DOHH2 (cell line): ENCODE results near the gene OSBPL3.
A peak's percentile ranks its signal among the peaks of the same experiment; 100 is the strongest.

Experiments
- H3F3A ChIP-seq: fragments of 200-600 bp; sonication (generic), shearing (Covaris generic); 2 replicates; pipeline ENCODE4 v1.6.0; 2016; ENCODE audit warnings: antibody characterized with exemption, mild to moderate bottlenecking; ENCODE audit not compliant: control insufficient read depth, insufficient read depth
- H3K27ac ChIP-seq: fragments of 200-600 bp; sonication (generic); 2 replicates; pipeline ENCODE4 v1.5.1; 2014; ENCODE audit warnings: low read depth, mild to moderate bottlenecking, low read length, moderate library complexity
- H3K27me3 ChIP-seq: fragments of 200-600 bp; sonication (generic); 2 replicates; pipeline ENCODE4 v1.6.1; 2014; ENCODE audit warnings: mild to moderate bottlenecking, low read length, mixed read lengths; ENCODE audit not compliant: control insufficient read depth
- H3K36me3 ChIP-seq: fragments of 200-600 bp; sonication (generic); 2 replicates; pipeline ENCODE4 v1.6.1; 2014; ENCODE audit warnings: mild to moderate bottlenecking, low read length, moderate library complexity, mixed read lengths; ENCODE audit not compliant: control insufficient read depth
- H3K4me1 ChIP-seq: fragments of 200-600 bp; sonication (generic); 2 replicates; pipeline ENCODE4 v1.6.1; 2014; ENCODE audit warnings: mild to moderate bottlenecking, low read length, mixed read lengths; ENCODE audit not compliant: control insufficient read depth
- H3K4me2 ChIP-seq: fragments of 200-600 bp; sonication (generic); 2 replicates; pipeline ENCODE4 v1.6.0; 2014; ENCODE audit warnings: mild to moderate bottlenecking, low read length, moderate library complexity
- H3K4me3 ChIP-seq: fragments of 200-600 bp; sonication (generic); 2 replicates; pipeline ENCODE4 v1.5.1; 2014; ENCODE audit warnings: mild to moderate bottlenecking, low read length, mixed read lengths
- H3K79me2 ChIP-seq: fragments of 200-600 bp; sonication (generic); 2 replicates; pipeline ENCODE4 v1.6.1; 2014; ENCODE audit warnings: mild to moderate bottlenecking, low read length, mixed read lengths; ENCODE audit not compliant: control insufficient read depth
- H3K9me2 ChIP-seq: fragments of 200-600 bp; sonication (generic); replicated peaks from 2 replicates; pipeline ENCODE4 v1.6.1; 2014; ENCODE audit warnings: mild to moderate bottlenecking, low read length, mixed read lengths; ENCODE audit not compliant: control insufficient read depth
- H3K9me3 ChIP-seq: fragments of 200-600 bp; sonication (generic); 2 replicates; pipeline ENCODE4 v1.6.1; 2014; ENCODE audit warnings: antibody characterized with exemption, low read length, mixed read lengths; ENCODE audit not compliant: control insufficient read depth, insufficient read depth
- H4K20me1 ChIP-seq: fragments of 200-600 bp; sonication (generic); 2 replicates; pipeline ENCODE4 v1.6.0; 2014; ENCODE audit warnings: low read depth, mild to moderate bottlenecking, antibody characterized with exemption, low read length, moderate library complexity; ENCODE audit not compliant: control insufficient read depth, insufficient read depth
- CTCF ChIP-seq: fragments of 200-600 bp; sonication (generic); IDR thresholded peaks from one replicate; pipeline ENCODE4 v1.5.1; 2014; ENCODE audit warnings: antibody characterized with exemption, mild to moderate bottlenecking, low read depth, low read length; ENCODE audit not compliant: poor library complexity, severe bottlenecking
- EZH2phosphoT487 ChIP-seq: fragments of 200-600 bp; sonication (generic); IDR thresholded peaks from 2 replicates; pipeline ENCODE4 v1.6.1; 2017; ENCODE audit warnings: borderline replicate concordance, mild to moderate bottlenecking, antibody characterized with exemption, low read length, moderate library complexity, mixed read lengths

The OSBPL3 gene

GRCh38 chr7:24952464-24952863, 27.5 kb downstream of the OSBPL3 start:
- Histone ChIP-seq H3K4me1 (peaks cover 34% of the 10 kb centered on the region), H3K27ac (no peak overlapping the region), H3K79me2 (peaks cover 100% of the 10 kb centered on the region), H3K36me3 (peaks cover 18% of the 10 kb centered on the region), H3K4me2 (no peak overlapping the region), H3K27me3 (no peaks in the 10 kb centered on the region), H3K9me3 (no peaks in the 10 kb centered on the region), H3F3A (no peaks in the 10 kb centered on the region), H4K20me1 (peaks cover 25% of the 10 kb centered on the region; the same call in 1 of the 2 replicates), H3K4me3 (no peak overlapping the region), H3K9me2 (no peaks in the 10 kb centered on the region)
- no peak for TF ChIP-seq CTCF

GRCh38 chr7:24951441-24951980, 28.5 kb downstream of the OSBPL3 start:
- H3K27ac ChIP-seq = no peak overlapping the region
- H4K20me1 ChIP-seq = peaks cover 34% of the 10 kb centered on the region; the same call in 1 of the 2 replicates
- peaks cover 34% of the 10 kb centered on the region for H3K4me1 ChIP-seq
- peaks cover 19% of the 10 kb centered on the region for H3K36me3 ChIP-seq
- no peak overlapping the region for H3K4me3 ChIP-seq
- no peaks in the 10 kb centered on the region for H3K9me2 ChIP-seq
- no peaks in the 10 kb centered on the region for H3F3A ChIP-seq
- peaks cover 100% of the 10 kb centered on the region for H3K79me2 ChIP-seq
- no peaks in the 10 kb centered on the region for H3K27me3 ChIP-seq
- no peaks in the 10 kb centered on the region for H3K9me3 ChIP-seq
- peak overlapping the region; percentile 4; the same call in 1 of the 2 replicates for H3K4me2 ChIP-seq
- TF ChIP-seq EZH2phosphoT487 (no peak), CTCF (no peak)

- Histone ChIP-seq H3F3A (no peaks in the 10 kb centered on the region), H3K4me2 (no peak overlapping the region), H3K4me3 (no peak overlapping the region), H3K27ac (no peak overlapping the region), H3K9me2 (no peaks in the 10 kb centered on the region), H3K9me3 (no peaks in the 10 kb centered on the region), H3K27me3 (no peaks in the 10 kb centered on the region), H3K79me2 (peaks cover 100% of the 10 kb centered on the region), H3K36me3 (peaks cover 18% of the 10 kb centered on the region), H3K4me1 (peaks cover 34% of the 10 kb centered on the region), H4K20me1 (peaks cover 40% of the 10 kb centered on the region; the same call in 1 of the 2 replicates)
- TF ChIP-seq CTCF = no peak
Measured at GRCh38 chr7:24949884-24950283, 30.1 kb downstream of the OSBPL3 start.
